Gastrocnemius medialis (tissue), 4 donors: Measurements from ENCODE around the gene HMGN1.

Experiments
- POLR2A ChIP-seq, 2 donors: fragments of 450-650 bp; IDR thresholded peaks; one replicate each; pipeline ENCODE4 v1.6.1; 2017; ENCODE audit warnings: antibody characterized with exemption in 2 of 2, mild to moderate bottlenecking in 2 of 2, moderate library complexity in 2 of 2
- TF ChIP-seq, protein P1 (sequence below), 5 experiments: fragments of 450-650 bp in 3 of 5; fragments of 200-600 bp in 2 of 5; sonication (generic) in 2 of 5; IDR thresholded peaks in 4 of 5; conservative IDR thresholded peaks in 1 of 5; 1 replicate in 4 of 5; 2 replicates in 1 of 5; pipeline ENCODE4 v1.5.1; 2016 to 2019; ENCODE audit warnings: antibody characterized with exemption in 5 of 5, mild to moderate bottlenecking in 3 of 5, moderate library complexity in 3 of 5

- TF ChIP-seq, protein P1, sequence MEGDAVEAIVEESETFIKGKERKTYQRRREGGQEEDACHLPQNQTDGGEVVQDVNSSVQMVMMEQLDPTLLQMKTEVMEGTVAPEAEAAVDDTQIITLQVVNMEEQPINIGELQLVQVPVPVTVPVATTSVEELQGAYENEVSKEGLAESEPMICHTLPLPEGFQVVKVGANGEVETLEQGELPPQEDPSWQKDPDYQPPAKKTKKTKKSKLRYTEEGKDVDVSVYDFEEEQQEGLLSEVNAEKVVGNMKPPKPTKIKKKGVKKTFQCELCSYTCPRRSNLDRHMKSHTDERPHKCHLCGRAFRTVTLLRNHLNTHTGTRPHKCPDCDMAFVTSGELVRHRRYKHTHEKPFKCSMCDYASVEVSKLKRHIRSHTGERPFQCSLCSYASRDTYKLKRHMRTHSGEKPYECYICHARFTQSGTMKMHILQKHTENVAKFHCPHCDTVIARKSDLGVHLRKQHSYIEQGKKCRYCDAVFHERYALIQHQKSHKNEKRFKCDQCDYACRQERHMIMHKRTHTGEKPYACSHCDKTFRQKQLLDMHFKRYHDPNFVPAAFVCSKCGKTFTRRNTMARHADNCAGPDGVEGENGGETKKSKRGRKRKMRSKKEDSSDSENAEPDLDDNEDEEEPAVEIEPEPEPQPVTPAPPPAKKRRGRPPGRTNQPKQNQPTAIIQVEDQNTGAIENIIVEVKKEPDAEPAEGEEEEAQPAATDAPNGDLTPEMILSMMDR (IDR thresholded peaks at IDR 0.05 in 4 of 5, conservative IDR thresholded peaks at IDR 0.05 in 1 of 5): peak in 1 of 5 experiments; percentile 12
- no peak for TF ChIP-seq POLR2A (IDR thresholded peaks at IDR 0.05)
Measured at GRCh38 chr21:39373634-39374033, 24.7 kb upstream of the HMGN1 start.
